Measurements from ENCODE around the gene ANKRD9. TPM values are rescaled to one million over a fixed set of nuclear protein-coding genes. Genes with fewer than 3 reads are reported as not detected.

ANKRD9 gene
- polyA plus RNA-seq, 1 donor from 2014 or later: 1.5 TPM

GRCh38 chr14:102496958-102497744 lies 12.4 kb downstream of the ANKRD9 start:
- Histone ChIP-seq H3K36me3 (ENCODE audit: insufficient read depth, low read length) (no peaks in the 10 kb centered on the region), H3K27ac (ENCODE audit: low read length) (no peak overlapping the region)

GRCh38 chr14:102496331-102496691 lies 13.3 kb downstream of the ANKRD9 start:
- Histone ChIP-seq H3K27me3 (ENCODE audit: insufficient read depth, low read depth, low read length) (no peaks in the 10 kb centered on the region), H4K20me1 (ENCODE audit: insufficient read depth) (no peaks in the 10 kb centered on the region), H3K27ac (ENCODE audit: low read length) (no peak overlapping the region), H3K4me2 (ENCODE audit: low read length) (no peak overlapping the region), H3F3A (ENCODE audit: insufficient read depth, low read length, poor library complexity, severe bottlenecking) (no peaks in the 10 kb centered on the region), H2AFZ (ENCODE audit: low read depth, low read length) (no peak overlapping the region), H3K4me3 (ENCODE audit: low read length) (no peak overlapping the region), H3K9me3 (ENCODE audit: low read length) (no peaks in the 10 kb centered on the region), H3K36me3 (ENCODE audit: insufficient read depth, low read length) (no peaks in the 10 kb centered on the region), H3K79me2 (replicated peaks; ENCODE audit: insufficient read depth, low read length) (no peaks in the 10 kb centered on the region), H3K9me2 (ENCODE audit: insufficient read depth, low read length) (no peaks in the 10 kb centered on the region), H3K9ac (ENCODE audit: low read length) (no peak overlapping the region)
- no peak for TF ChIP-seq SMC3 (conservative IDR thresholded peaks at IDR 0.05; ENCODE audit: poor library complexity)

More at GRCh38 chr14:102496958-102497744, 12.4 kb downstream of the ANKRD9 start:
- H3F3A ChIP-seq (ENCODE audit: insufficient read depth, low read length, poor library complexity, severe bottlenecking): no peaks in the 10 kb centered on the region
- no peaks in the 10 kb centered on the region for H3K79me2 ChIP-seq (replicated peaks; ENCODE audit: insufficient read depth, low read length)
- no peak overlapping the region for H3K4me3 ChIP-seq (ENCODE audit: low read length)
- no peaks in the 10 kb centered on the region for H3K9me3 ChIP-seq (ENCODE audit: low read length)
- H4K20me1 ChIP-seq (ENCODE audit: insufficient read depth): no peaks in the 10 kb centered on the region
- no peak overlapping the region for H3K4me2 ChIP-seq (ENCODE audit: low read length)
- no peaks in the 10 kb centered on the region for H3K9me2 ChIP-seq (ENCODE audit: insufficient read depth, low read length)
- no peak overlapping the region for H2AFZ ChIP-seq (ENCODE audit: low read depth, low read length)
- no peak overlapping the region for H3K9ac ChIP-seq (ENCODE audit: low read length)
- H3K27me3 ChIP-seq (ENCODE audit: insufficient read depth, low read depth, low read length): no peaks in the 10 kb centered on the region
- TF ChIP-seq TAF1 (IDR thresholded peaks at IDR 0.05; ENCODE audit: low read depth) (no peak), CTCF (IDR thresholded peaks at IDR 0.05; ENCODE audit: poor library complexity, severe bottlenecking) (no peak), MXI1 (conservative IDR thresholded peaks at IDR 0.05; ENCODE audit: poor library complexity, severe bottlenecking) (no peak), SMC3 (conservative IDR thresholded peaks at IDR 0.05; ENCODE audit: poor library complexity) (no peak), REST (IDR thresholded peaks at IDR 0.05; ENCODE audit: borderline replicate concordance) (no peak), EZH2 (IDR thresholded peaks at IDR 0.05; ENCODE audit: borderline replicate concordance, insufficient read depth, low read length, poor library complexity, severe bottlenecking) (no peak), EP300 (conservative IDR thresholded peaks at IDR 0.05; ENCODE audit: poor library complexity, severe bottlenecking) (no peak), POLR2AphosphoS5 (IDR thresholded peaks at IDR 0.05) (no peak), RAD21 (conservative IDR thresholded peaks at IDR 0.05) (no peak)

Data from neural cell (in vitro differentiated cells).